HUES6 (cell line): ENCODE results near the gene CSH2.
"Not testable (repeated sequence)": the region's sequence is repeated elsewhere in the genome, so short reads cannot be mapped to it uniquely, and the experiment has no call there.

ENCODE experiments used
- H3K27ac ChIP-seq: 2 replicates; pipeline ENCODE4 v1.7.0; 2013; ENCODE audit warnings: low read depth, mild to moderate bottlenecking, low read length, inconsistent platforms
- H3K27me3 ChIP-seq: 2 replicates; pipeline ENCODE4 v1.6.1; 2013; ENCODE audit warnings: low read length; ENCODE audit not compliant: control insufficient read depth, insufficient read depth
- H3K36me3 ChIP-seq: 2 replicates; pipeline ENCODE4 v1.6.1; 2013; ENCODE audit warnings: low read length; ENCODE audit not compliant: control insufficient read depth, insufficient read depth
- H3K4me1 ChIP-seq: 2 replicates; pipeline ENCODE4 v1.6.1; 2013; ENCODE audit warnings: low read length; ENCODE audit not compliant: control insufficient read depth, insufficient read depth
- H3K4me3 ChIP-seq: 2 replicates; pipeline ENCODE4 v1.5.1; 2013; ENCODE audit warnings: low read depth, low read length
- H3K9ac ChIP-seq: one replicate; pipeline ENCODE4 v1.6.1; 2013; ENCODE audit warnings: mild to moderate bottlenecking, low read length
- H3K9me3 ChIP-seq: 2 replicates; pipeline ENCODE4 v1.6.1; 2013; ENCODE audit warnings: low read depth, low read length; ENCODE audit not compliant: control insufficient read depth, insufficient read depth

The CSH2 gene

DNA sequence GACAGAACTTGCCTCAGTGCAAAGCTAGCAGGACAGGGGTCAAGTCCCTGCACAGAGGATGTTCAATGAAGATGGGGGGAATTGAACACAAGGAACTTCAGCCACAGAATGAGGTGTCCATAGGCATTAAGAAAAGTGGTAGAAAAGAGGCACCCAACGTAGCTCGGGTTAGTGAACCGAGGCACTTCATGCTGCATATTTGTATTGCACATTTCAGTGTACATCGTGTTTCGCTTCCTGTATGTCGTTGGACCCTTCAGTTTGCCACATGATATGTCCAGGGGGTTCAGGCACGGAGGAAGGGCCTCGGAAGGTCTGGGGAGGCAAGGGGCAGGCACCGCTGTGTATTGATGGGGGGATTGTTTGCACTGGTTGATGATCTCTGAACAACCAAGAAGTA lies 4.9 kb upstream of the CSH2 start:
- H3K4me3 ChIP-seq, H3K27me3 ChIP-seq, H3K27ac ChIP-seq: not testable (repeated sequence)

DNA sequence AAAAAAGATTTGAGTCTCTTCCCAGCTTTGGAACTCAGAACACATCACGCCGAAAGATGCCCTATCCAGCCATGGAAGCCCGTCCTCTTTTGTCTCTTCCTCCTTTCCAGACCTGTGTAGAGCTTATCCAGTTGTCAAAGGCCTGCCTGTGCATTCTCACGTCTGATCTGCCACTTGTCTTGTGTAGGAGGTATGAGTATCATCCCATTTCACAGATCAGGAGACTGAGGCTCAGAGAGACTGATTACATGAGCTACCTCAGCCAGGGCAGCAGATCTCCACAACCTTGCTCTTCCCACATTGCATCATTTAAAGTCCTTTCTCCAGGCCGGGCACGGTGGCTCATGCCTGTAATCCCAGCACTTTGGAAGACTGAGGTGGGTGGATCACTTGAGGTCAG lies 1.2 kb upstream of the CSH2 start:
- not testable (repeated sequence) for H3K9me3 ChIP-seq, H3K36me3 ChIP-seq, H3K27me3 ChIP-seq, H3K27ac ChIP-seq, H3K4me3 ChIP-seq, H3K4me1 ChIP-seq, H3K9ac ChIP-seq

More for the DNA sequence above, 4.9 kb upstream of the CSH2 start:
- H3K9ac ChIP-seq, H3K9me3 ChIP-seq, H3K36me3 ChIP-seq: not testable (repeated sequence)
- peaks cover 14% of the 10 kb centered on the region for H3K4me1 ChIP-seq

DNA sequence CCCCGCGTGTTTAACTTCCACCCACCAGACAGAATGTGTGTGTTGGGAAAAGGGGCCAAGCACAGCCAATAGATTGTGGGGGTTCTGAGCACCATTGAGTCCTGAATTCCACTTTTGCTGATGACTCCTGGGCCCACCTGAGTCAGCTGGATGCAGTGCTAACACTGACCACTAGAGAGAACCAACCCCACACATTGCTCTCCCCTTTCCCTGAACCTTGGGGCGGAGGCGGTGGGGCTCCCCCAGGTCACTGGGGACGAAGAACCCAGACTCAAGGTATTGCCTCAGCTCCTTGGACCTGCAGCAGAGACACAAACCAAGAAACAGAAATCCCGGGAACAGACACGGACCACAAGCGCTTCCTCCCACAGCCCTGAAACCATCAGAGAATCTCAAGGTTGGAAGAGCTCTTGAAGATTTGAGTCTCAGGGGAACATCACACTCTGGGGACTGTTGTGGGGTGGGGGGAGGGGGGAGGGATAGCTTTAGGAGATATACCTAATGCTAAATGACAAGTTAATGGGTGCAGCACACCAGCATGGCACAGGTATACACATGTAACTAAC lies 667 bp upstream of the CSH2 start:
- not testable (repeated sequence) for H3K4me1 ChIP-seq, H3K4me3 ChIP-seq, H3K36me3 ChIP-seq, H3K9me3 ChIP-seq, H3K27ac ChIP-seq, H3K9ac ChIP-seq, H3K27me3 ChIP-seq

DNA sequence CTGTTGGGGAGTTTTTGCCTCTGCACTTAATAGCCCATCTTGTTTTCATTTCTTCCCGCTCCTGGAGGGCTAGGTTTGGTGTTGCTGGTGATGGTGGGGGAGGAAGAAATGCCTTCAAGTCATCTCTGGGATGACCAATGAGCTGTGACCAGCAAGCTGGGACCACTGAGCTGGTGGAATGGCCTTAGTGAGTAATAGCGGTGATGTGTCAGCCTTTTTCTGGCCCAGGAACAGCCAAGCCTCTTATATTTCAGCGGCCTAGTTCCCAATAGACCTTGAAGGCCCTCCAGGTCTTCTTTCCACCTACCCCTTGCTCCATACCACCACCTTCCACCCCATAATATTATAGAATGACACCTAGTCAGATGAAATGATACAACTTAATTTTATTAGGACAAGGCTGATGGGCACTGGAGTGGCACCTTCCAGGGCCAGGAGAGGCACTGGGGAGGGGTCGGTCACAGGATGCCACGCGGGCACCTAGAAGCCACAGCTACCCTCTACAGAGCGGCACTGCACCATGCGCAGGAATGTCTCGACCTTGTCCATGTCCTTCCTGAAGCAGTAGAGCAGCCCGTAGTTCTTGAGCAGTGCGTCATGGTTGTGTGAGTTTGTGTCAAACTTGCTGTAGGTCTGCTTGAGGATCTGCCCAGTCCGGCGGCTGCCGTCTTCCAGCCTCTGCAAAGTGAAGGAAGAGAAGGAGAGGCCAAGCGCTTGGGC lies 1.7 kb downstream of the CSH2 start:
- not testable (repeated sequence) for H3K27ac ChIP-seq, H3K27me3 ChIP-seq, H3K36me3 ChIP-seq, H3K9ac ChIP-seq, H3K4me1 ChIP-seq, H3K9me3 ChIP-seq, H3K4me3 ChIP-seq

DNA sequence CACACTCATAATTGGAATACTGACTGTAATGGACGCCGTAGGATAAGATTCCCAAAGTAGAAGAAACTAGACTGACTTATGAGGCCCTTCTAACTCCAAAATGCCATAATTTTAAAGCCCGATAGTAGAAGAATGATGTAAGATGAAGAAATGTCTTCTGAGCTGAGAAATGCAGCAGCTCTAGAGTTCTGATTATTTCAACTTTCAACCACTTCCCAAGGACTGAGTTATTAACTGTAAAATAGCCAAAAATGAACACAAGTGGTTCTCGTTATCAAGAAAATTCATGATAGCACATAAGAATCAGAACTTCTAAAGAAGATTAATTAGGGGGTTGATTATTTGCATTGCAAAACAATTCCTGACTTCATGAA lies 3.2 kb downstream of the CSH2 start:
- H3K27ac ChIP-seq, H3K4me3 ChIP-seq, H3K9me3 ChIP-seq, H3K4me1 ChIP-seq, H3K27me3 ChIP-seq, H3K36me3 ChIP-seq, H3K9ac ChIP-seq: not testable (repeated sequence)

DNA sequence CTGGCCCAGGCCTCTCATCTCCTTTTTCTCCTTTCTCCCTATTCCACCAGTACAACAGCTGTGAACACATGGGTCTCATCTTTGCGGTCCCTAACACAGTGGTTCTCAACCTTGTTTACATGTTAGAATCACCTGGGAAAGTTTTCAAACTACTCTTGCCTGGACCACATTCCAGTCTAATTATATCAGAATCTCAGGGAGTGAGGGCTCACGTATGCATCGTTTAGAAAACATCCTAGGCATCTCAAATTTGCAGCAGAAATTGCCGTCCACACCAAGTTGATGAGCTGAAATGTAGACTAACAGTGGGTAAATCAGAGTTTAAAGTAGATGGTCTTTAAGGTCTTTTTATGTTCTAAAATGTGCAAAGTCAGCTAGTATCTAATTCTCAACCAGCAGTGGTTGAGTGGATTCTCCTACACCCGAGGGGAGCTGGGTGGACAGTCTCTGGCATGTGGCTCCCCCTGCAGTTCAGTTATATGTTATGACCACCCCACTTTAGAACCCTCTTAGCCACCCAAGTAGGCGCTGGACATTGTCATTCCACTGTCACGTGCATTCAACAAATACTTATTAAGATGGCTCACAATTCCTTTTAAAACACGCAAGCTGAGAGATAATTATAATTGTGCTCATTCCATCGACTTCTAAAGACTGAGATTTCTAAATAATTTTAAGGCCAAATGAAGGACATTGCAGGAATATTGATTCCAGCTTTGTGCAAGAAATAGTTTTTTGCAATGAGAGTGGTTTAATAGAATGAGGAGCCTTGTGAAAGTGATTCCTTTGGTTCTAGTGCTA lies 3.8 kb downstream of the CSH2 start:
- H3K4me1 ChIP-seq, H3K27ac ChIP-seq, H3K9me3 ChIP-seq, H3K9ac ChIP-seq, H3K4me3 ChIP-seq, H3K27me3 ChIP-seq, H3K36me3 ChIP-seq: not testable (repeated sequence)

DNA sequence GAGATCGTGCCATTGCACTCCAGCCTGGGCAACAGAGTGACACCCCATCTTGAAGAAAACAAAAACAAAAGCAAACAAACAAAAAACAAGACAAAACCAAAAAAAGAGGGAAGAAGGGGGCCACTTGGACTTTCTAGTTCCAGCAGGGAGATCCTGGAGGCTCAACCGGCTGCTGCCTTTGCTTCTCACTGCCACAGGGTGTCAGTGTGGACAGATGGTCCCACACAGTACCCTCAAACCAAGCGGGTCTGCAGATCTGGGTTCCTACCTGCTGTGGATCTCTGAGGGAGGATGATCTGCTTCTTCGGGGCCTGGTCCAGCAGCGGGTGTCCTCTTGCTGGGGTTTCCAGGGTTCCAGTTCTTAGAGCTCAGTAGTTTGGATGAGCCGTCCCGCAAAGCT lies 6.9 kb downstream of the CSH2 start:
- H3K9me3 ChIP-seq, H3K36me3 ChIP-seq, H3K27ac ChIP-seq, H3K4me3 ChIP-seq, H3K4me1 ChIP-seq, H3K27me3 ChIP-seq, H3K9ac ChIP-seq: not testable (repeated sequence)

DNA sequence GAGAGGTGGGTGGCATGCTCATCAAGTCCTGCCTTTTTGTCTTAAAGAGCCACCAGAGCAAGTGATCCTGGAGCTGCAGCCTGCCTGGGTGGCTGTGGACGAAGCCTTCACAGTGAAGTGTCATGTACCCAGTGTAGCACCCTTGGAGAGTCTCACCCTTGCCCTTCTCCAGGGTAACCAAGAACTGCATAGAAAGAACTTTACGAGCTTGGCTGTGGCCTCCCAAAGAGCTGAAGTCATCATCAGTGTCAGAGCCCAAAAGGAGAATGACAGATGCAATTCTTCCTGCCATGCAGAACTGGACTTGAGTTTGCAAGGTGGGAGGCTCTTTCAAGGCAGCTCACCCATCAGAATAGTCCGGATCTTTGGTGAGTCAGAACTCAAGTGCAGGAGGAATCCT lies 14.2 kb downstream of the CSH2 start:
- H3K4me1 ChIP-seq, result no peaks in the 10 kb centered on the region
- H3K27me3 ChIP-seq, result peaks cover 17% of the 10 kb centered on the region; the same call in 1 of the 2 replicates
- no peak overlapping the region for H3K4me3 ChIP-seq
- no peak overlapping the region for H3K9ac ChIP-seq
- H3K27ac ChIP-seq, result no peak overlapping the region
- no peaks in the 10 kb centered on the region for H3K36me3 ChIP-seq
- H3K9me3 ChIP-seq, result no peaks in the 10 kb centered on the region

DNA sequence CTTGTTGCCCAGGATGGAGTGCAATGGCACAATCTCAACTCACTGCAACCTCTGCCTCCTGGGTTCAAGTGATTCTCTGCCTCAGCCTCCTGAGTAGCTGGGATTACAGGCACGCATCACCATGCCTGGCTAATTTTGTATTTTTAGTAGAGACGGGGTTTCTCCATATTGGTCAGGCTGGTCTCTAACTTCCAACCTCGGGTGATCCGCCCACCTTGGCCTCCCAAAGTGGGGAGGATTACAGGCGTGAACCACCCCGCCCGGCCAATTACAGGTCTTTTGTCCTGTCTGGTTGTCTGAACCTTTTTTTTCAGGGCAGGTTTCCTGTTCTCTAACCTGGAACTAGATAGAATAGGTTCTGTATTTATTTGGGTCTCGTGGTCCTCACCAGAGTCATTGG lies 17.1 kb downstream of the CSH2 start:
- not testable (repeated sequence) for H3K4me1 ChIP-seq
- H3K27me3 ChIP-seq, result peaks cover 17% of the 10 kb centered on the region; the same call in 1 of the 2 replicates

DNA sequence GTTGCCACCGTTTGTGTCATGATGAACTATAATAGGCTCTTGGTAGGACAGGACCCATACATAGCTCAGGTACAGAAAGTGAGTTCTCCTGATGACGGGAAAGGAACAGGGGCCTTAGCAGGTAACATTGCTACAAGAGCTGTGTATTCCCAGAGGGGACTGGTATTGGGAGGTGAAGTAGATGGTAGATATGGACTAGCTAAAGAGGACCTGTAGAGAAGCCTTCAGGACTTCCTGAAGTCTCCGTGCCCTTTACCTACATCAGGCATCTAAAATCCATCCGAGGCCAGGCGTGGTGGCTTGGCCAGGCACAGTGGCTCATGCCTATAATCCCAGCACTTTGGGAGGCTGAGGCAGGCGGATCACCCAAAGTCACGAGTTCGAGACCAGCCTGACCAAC lies 18.3 kb downstream of the CSH2 start:
- Histone ChIP-seq H3K9me3 (no peaks in the 10 kb centered on the region), H3K27me3 (peaks cover 14% of the 10 kb centered on the region; the same call in 1 of the 2 replicates), H3K27ac (no peak overlapping the region), H3K9ac (no peak overlapping the region), H3K4me3 (no peak overlapping the region), H3K36me3 (no peaks in the 10 kb centered on the region), H3K4me1 (no peaks in the 10 kb centered on the region)

More for the DNA sequence above, 17.1 kb downstream of the CSH2 start:
- not testable (repeated sequence) for H3K4me3 ChIP-seq, H3K27ac ChIP-seq, H3K9ac ChIP-seq, H3K9me3 ChIP-seq, H3K36me3 ChIP-seq

DNA sequence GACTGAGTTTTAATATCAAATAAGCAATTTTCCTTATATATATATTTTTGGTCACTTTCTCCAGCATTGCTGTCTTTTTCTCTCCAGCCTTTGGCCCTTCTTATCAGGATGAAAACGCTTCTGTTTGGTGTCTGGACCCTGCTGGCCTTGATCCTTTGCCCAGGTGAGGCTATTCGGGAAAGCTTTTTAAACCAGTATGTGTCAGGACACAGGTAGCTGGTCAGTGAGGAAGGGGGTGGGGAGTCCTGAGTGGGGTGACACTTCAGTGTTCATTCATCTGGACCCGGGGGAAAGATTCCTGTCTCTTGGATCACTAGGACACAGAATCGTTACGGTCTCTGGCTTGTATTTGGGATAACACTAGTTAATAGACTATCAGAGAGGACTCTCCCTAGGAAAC lies 18.8 kb downstream of the CSH2 start:
- Histone ChIP-seq H3K9ac (no peak overlapping the region), H3K9me3 (no peaks in the 10 kb centered on the region), H3K27me3 (peaks cover 13% of the 10 kb centered on the region), H3K4me3 (no peak overlapping the region), H3K36me3 (no peaks in the 10 kb centered on the region), H3K4me1 (no peaks in the 10 kb centered on the region), H3K27ac (no peak overlapping the region)
